GM19324 (cell line): Measurements from ENCODE around the gene SLC5A3.

Experiments
- ATAC-seq: cut with Tn5 transposase; IDR thresholded peaks from one replicate; pipeline ENCODE4 v1.9.1; 2021; ENCODE audit warnings: mild to moderate bottlenecking, moderate library complexity; ENCODE audit not compliant: unreplicated experiment, low FRiP score

The SLC5A3 gene

DNA sequence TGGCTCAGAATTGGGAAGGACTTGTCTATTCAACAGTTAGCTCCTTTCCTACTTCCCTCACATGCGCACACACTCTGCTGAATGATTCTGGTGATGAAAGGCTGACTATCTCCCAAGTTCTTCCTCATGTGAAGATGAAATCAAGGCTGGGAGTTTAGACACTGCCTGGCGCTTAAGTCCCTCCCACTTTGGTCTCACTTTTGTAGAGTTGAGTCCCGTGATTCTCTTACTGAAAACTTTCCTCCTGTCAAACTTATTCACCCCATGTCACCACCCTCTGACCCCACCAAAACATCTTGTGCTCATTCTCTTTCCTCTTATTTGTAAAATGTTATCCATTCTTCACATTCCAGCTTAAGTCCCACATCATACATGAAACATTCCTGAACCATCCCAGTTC lies 8.4 kb upstream of the SLC5A3 start:
- no peak for ATAC-seq

DNA sequence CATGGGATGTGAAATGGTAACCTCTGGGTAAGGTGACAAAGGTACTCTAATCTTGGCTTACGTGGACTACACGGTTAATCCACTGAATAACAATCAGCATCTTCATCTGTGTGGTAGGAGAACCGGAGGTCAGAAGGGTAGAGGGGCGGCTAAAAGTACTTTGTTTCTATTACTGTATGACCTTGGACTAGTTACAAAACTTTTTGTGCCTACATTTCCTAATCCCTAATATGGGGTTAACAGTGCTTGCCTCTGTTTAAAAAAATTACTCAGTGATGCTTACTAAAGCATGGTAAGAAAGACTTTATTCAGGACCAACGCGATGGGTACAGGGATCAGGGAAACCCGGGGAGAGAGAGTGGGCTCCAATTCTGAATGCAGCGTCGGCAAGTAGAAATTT lies 1.7 kb upstream of the SLC5A3 start:
- no peak for ATAC-seq

- peak; percentile 26 for ATAC-seq
Observed at GRCh38 chr21:34072145-34073031, 990 bp upstream of the SLC5A3 start.

DNA sequence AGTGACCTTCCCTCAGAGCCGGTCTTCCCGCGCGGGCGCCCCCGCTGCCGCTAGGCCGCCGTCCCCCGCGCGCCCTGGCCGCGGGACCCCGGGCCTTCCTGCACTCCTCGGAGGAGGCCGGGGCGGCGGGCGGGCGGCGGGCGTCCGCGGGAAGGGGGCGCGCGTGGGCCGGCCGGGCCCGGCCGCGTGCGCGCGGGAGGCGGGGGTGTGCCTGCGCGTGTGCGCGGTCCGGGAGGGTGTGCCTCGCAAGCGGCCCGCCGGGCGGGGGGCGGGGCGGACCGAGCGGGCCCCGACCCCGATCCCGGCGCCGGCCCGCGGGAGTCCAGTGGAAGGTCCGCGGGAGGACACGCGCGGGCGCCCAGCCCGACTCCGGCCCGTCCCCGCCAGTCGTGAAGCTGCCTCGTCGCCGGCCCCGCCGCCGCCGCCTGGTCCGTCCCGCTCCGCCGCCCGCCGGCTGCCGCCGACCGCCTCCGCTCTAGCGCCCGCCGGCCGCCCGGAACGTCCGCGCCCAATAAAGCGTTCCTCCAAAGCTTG lies 438 bp downstream of the SLC5A3 start:
- peak; percentile 53 for ATAC-seq

GRCh38 chr21:34074283-34075090 lies 1.1 kb downstream of the SLC5A3 start:
- no peak for ATAC-seq

DNA sequence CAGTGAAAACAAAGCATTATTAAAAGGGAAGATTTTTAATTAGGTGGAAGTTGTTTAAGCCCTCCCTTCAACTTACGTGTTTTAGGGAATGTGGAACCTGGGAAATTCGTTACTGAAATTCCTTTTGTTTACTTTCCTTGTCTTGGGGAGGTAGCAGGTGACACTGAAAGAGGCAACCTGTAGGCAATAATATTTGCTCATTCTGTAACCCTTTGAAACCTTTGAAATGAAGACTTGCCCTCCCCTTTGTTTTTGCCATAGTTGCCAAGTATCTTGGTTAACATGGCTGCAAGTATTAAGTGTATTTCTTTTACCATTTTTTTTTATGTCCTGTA lies 1.7 kb downstream of the SLC5A3 start:
- no peak for ATAC-seq

DNA sequence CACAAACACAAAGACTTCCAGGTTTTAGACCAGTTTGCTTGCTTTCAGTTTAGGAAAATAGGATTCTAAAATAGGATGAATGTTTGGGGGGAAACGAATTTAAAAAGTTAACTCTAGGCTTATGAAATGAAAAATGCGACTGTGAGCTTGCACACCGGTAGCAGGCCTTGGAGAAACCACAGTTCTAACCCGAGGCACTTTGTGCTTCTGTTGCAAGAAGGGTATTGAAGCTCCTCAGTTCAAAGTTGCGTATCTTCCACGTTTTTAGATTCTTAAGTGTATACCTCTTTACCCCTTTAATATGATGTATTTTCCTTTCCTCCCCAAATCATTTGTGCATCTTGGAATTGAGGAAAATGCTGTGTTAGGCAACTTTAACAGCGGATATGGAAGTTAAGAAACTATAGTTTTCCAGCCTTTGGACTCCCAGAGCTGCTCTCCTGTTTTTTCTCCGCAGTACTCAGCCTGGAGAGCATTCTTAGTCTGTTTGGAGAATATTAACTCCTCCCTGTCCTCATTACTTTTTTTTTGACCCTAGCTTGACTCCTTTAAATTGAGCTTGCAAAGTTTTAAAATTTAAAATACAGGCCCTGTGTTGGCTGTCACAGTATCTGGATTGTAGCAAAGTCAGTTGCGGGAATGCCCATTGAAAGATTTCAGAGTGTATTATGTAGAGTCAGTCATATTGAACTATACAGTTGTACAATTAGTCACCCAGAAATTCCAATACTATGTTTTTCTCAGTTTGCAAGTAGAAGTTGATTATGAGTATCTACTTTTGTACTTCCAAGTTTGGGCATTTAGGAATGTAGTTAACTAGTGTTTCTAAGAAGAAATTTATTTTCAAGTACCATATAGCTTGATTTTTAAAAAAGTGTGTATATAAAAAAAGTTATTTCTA lies 2.6 kb downstream of the SLC5A3 start:
- ATAC-seq: no peak

GRCh38 chr21:34076835-34077234 lies 3.5 kb downstream of the SLC5A3 start:
- ATAC-seq: no peak

GRCh38 chr21:34077888-34078287 lies 4.5 kb downstream of the SLC5A3 start:
- no peak for ATAC-seq

DNA sequence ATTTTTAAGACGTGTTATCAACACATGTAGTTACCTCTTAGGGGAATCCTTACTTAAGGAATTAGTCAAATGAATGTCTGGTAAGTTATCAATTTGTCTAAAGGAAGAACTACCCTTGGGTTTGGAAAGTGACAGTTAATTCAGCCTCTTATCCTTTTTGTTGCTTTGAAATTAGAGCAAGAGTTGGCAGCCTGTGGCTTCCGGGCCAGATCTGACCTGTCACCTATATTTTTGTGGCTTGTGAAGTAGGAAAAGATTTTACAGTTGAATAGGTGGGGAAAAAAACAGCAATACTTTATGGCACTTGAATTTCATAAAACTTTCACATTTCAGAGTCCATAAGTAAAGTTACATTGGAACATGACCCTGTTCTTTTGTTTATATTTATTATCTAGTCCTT lies 5.5 kb downstream of the SLC5A3 start:
- no peak for ATAC-seq

DNA sequence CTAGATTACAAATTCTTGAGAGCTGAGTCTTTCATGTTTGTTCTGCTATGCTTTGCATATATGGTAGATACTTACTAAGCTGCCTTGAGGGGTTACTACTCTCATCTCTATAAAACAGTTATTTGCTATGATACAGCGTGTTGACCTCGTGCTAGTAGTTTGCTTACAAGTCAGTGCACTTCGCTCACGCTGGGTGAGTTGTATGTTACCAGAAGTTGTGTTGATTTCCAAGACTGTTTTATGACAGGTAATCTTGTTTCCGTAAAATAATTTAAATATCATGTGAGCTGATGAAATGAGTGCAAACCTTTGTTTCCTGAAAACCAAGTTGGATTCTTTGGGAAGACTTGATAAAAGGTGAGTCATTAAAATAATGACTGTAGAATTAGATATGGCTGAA lies 7.3 kb downstream of the SLC5A3 start:
- ATAC-seq: no peak

DNA sequence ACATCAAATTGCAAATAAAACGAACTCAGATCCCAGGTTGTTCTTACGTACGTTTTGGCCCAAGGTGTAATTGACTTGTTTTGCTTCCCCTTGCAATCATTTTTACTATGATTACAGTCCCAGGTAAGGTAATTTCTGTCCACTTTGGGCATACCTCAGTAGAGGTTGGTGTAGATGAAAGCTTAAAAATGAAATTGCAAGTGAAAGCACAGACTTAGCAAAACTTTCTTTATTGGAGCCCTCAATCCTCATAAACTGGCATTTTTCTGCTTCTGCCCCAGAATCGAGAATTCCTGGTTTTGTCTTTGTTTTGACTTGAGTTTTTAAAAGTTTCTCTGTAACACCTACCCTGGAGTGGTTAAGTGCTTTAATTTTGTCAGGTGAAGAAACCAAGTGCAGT lies 9.4 kb downstream of the SLC5A3 start:
- ATAC-seq: no peak

- ATAC-seq: no peak
Observed at GRCh38 chr21:34083357-34083756, 10.0 kb downstream of the SLC5A3 start.

DNA sequence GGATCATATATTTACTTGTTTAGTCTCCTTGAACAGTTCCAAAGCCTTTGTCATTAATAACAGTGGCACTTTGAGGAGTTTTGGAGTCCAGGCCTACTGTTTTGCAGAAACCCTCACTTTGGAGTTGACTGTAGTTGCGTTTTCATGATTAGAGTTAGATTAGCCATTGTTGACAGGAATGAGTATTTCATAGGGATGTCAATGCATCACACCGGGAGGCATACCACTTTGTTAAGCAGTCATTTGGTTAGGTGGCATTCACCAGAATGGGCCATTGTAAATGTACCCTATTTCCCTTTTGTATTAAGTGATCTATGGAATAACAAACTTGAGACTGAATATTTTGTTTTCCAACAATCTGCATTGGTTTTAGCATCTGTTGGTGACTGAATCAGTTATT lies 11.8 kb downstream of the SLC5A3 start:
- no peak for ATAC-seq

GRCh38 chr21:34086887-34087306 lies 13.5 kb downstream of the SLC5A3 start:
- no peak for ATAC-seq

DNA sequence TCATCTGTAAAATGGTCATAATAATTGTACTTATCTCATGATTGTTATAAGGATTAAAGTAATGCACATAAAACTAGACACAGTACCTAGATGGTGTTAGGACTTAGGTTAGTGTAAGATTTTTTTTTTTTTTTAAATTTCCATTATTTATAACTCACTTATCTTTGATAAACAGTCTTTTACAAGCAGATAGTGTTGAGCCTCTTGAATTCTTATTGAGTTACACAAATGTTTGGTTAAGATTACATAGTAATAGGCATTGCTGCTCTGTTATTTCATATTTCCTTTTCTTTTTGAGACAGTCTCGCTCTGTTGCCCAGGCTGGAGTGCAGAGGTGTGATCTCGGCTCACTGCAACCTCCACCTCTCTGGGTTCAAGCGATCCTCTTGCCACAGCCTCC lies 15.4 kb downstream of the SLC5A3 start:
- no peak for ATAC-seq

DNA sequence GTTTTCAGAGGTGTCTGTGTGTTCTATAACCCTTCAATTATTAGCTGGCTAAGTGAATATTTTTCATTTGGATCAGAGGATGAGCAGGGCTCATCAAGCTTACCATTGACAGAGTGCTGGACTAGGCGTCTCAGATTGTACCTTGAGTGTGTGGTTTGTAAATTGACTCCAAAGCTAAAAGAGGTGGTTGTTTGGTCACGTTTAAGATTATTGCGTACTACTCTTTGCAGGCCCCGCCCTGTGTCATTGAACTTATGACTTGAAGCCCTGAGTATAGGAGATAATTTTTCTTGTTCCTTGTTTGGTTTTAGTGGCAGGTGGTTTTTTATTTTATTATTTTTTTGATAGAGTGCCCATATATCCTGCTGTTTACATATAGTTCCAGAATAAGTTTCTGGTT lies 17.7 kb downstream of the SLC5A3 start:
- ATAC-seq: no peak

DNA sequence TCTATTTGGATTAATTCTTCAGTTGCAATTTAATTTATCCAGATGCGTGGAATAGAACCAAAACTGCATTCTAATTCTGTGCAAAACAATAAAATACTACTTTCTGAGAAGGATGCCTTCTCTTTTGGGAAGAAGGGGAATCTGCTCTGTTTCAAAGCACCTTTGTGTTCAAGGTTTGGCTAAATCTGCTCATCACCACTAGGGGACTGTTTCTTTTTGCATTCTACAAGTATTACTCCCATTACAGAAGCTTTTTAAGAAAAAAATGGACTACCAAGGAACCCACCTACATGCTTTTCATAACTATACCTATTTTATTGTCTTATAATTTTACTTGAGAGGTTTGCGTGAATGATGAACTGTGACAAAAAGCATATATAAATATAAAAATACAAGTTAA lies 18.2 kb downstream of the SLC5A3 start:
- no peak for ATAC-seq

- ATAC-seq: no peak
Observed at GRCh38 chr21:34092262-34092921, 19.0 kb downstream of the SLC5A3 start.

DNA sequence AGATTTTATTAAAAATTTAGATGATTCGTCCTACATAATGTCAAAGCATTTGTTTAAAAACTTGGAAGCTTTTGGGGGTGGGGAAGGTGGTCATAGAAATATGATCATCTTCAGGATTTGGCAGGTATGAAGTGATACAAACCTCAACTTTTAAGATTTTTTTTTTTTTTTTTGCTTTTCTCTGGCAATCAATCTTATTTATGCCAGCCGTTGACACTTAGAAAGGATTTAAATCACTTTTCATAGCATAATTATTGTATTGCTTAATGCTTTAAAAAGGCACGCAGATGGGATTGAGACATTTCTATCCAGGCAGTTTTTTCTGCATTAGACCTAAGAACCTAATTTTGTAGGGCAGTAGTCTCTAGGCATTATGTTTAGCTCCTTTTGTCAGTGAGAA lies 19.7 kb downstream of the SLC5A3 start:
- no peak for ATAC-seq
